Muscle of back (tissue), 13 donors: ENCODE data around the gene KAT8. TPM values are rescaled to one million over a fixed set of nuclear protein-coding genes. Genes with fewer than 3 reads are reported as not detected.

Source experiments
- DNase-seq, 3 donors: peaks; one replicate each; pipeline versions ENCODE4 v3.0.0 to v3.0.0-alpha.2; 2013
- long read RNA-seq, 9 donors: transcript quantifications; one replicate each; lab custom pipeline, GENCODE V29; 2026
- polyA plus RNA-seq, 10 donors: library from polyadenylated mRNA; unstranded; fragments of 120-200 nt; gene quantifications; one replicate each; pipeline ENCODE4 v1.2.1, GENCODE V29; 2013; ENCODE audit not compliant: insufficient read length in 10 of 10

KAT8 gene
- 10 to 100 TPM; 38.8 to 57.3 (median 45.3) TPM for polyA plus RNA-seq
- long read RNA-seq, donor 1, transcript KAT8-201 (11 exons, 1,525 nt) = major isoform, 8 of 14 reads
- long read RNA-seq, donor 1, partial matches to known transcripts = 0 of 14 reads
- long read RNA-seq, donor 1, other reads (novel, unspliced or antisense) = 0 of 14 reads
- long read RNA-seq, donor 2, transcript KAT8-201 (11 exons, 1,525 nt) = major isoform, 8 of 12 reads
- long read RNA-seq, donor 2, partial matches to known transcripts = 0 of 12 reads
- long read RNA-seq, donor 2, other reads (novel, unspliced or antisense) = 0 of 12 reads
- long read RNA-seq, donor 3, partial matches to known transcripts = 0 of 1 reads
- long read RNA-seq, donor 3, other reads (novel, unspliced or antisense) = 0 of 1 reads
- long read RNA-seq, donor 4, transcript KAT8-201 (11 exons, 1,525 nt) = major isoform, 10 of 14 reads
- long read RNA-seq, donor 4, partial matches to known transcripts = 0 of 14 reads
- long read RNA-seq, donor 4, other reads (novel, unspliced or antisense) = 0 of 14 reads
- long read RNA-seq, donor 5, transcript KAT8-201 (11 exons, 1,525 nt) = major isoform, 13 of 18 reads
- long read RNA-seq, donor 5, partial matches to known transcripts = 0 of 18 reads
- long read RNA-seq, donor 5, other reads (novel, unspliced or antisense) = 0 of 18 reads
- long read RNA-seq, donor 6, transcript KAT8-201 (11 exons, 1,525 nt) = major isoform, 8 of 15 reads
- long read RNA-seq, donor 6, partial matches to known transcripts = 0 of 15 reads
- long read RNA-seq, donor 6, other reads (novel, unspliced or antisense) = 0 of 15 reads
- long read RNA-seq, donor 7, transcript KAT8-201 (11 exons, 1,525 nt) = major isoform, 6 of 11 reads
- long read RNA-seq, donor 7, partial matches to known transcripts = 0 of 11 reads
- long read RNA-seq, donor 7, other reads (novel, unspliced or antisense) = 0 of 11 reads
- long read RNA-seq, donor 8, partial matches to known transcripts = 0 of 7 reads
- long read RNA-seq, donor 8, other reads (novel, unspliced or antisense) = 0 of 7 reads
- long read RNA-seq, donor 9, partial matches to known transcripts = 0 of 4 reads
- long read RNA-seq, donor 9, other reads (novel, unspliced or antisense) = 0 of 4 reads

DNA sequence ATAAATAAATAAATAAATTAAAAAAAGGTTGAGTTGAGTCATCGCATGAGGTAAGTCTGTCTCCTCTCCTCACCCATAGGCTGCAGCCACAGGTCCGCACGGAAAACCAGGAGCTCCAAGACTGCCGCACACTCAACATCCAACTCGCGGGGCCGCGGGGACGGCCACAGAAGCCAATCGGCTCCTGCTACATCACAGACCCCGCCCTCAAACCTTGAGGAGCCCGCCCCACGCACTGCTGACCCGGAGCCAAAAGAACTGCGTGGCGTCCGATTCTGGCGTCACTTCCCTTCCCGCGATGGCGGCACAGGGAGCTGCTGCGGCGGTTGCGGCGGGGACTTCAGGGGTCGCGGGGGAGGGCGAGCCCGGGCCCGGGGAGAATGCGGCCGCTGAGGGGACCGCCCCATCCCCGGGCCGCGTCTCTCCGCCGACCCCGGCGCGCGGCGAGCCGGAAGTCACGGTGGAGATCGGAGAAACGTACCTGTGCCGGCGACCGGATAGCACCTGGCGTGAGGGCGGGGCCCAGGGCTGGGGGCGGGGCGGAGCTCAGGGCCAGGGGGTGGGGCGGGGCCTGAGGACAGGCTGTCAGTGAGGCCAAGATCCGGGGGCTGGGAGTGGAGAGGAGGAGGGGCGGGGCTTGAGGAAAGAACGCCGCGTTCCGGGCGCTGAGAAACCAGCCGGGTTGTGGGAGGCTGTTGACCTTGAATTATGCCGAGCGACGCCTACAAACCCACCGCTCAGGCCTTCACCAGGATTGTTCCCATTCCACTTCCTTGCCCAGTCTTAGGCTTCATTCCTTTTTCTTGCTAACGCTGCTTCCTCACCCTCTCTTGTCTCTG, at the start of gene KAT8:
KAT8 (plus strand) TSS at position 281 of the 839 bp plus-strand sequence; CDS start at position 299, 18 bp downstream.
- DNase-seq = peak; percentile 98 to 99 (median 98)

DNA sequence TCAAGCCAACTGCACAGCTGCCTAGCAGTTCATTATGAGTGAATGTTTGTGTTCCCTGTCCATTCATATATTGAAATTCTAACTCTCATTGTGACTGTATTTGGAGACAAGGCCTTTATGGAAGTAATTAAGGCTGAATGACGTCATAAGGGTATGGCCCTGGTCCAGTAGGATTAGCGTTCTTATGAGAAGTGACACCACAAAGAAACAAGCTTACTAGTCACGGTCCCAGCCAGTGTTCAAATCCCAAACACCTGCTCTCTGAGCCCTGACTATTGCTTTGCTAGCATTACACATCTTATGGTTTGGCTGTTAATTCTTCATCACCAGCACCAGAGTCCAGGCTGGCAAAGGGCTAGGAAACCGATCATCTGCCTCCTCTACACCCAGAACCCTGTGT, 45.6 kb upstream of the KAT8 start:
- peak; percentile 68 to 84 (median 83) for DNase-seq

DNA sequence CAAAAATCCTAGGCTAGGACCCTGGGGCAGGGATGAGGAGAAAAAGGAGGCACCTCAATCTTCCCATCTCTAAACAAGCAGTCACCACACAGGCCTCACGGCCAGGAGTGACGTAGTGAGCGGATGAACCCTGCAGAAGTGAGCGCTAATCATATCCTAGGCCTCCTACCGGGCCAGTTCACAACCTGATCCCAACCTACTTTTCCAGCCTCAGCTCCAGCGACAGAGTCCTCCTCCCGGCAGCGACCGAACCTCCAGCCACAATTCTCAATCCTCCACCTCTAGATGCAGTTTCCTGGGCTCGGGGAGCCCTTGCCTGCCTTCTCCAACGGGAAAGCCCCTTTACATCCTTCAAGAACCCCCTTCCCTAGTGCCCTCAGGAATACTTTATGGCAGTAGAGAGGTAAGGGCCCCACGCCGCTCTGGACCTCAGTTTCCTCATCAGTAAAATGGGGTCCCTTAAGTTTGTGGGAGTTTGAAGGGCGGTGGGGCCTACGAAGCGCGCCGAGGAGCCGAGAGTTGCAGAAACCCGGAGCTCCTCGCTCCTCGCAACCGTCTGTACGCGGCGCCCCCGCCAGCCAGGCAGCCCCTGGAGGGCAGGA, 44.8 kb upstream of the KAT8 start:
- DNase-seq = peak in 2 of 3 donors; percentile 35 to 61

DNA sequence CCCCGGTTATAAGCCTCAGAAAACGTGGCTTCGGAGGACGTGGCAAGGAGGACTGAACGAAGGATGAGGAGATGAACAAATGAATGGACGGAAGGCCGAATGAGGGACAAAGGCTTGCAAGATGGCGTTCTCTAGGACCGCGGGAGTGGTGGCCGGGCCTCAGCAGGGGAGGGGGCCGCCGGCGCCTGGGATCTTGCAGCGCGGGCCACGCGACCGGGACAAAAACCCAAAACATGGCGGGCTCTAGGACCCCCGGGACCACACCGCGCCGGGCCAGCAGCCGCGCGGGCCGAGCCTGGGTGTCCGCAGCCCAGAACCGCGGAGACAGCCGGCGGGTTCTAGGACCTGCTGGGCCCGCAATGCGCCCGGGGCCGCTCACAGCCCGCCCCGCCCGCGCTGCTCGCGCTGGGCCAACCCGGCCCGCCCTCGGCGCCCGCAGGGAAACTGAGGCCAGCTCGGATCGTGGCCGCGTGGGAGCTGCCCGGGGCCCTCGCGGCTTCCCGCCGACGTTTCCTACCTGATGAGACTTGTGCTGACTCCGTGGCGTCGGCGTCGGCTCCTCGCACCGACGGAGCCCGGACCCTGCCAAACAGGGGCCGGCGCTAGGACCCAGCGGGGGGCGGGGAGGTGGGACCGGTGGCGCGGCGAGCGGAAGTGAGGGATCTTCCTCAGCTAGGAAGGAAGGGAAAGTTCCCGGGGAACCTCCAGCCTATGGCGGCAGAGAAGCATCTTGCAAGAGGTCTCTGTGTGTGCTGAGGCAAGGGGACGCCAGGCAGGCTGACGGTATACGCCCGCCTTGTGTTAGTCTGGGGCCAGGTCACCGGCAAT, 44.1 kb upstream of the KAT8 start:
- DNase-seq = peak; percentile 93 to 99 (median 95)

DNA sequence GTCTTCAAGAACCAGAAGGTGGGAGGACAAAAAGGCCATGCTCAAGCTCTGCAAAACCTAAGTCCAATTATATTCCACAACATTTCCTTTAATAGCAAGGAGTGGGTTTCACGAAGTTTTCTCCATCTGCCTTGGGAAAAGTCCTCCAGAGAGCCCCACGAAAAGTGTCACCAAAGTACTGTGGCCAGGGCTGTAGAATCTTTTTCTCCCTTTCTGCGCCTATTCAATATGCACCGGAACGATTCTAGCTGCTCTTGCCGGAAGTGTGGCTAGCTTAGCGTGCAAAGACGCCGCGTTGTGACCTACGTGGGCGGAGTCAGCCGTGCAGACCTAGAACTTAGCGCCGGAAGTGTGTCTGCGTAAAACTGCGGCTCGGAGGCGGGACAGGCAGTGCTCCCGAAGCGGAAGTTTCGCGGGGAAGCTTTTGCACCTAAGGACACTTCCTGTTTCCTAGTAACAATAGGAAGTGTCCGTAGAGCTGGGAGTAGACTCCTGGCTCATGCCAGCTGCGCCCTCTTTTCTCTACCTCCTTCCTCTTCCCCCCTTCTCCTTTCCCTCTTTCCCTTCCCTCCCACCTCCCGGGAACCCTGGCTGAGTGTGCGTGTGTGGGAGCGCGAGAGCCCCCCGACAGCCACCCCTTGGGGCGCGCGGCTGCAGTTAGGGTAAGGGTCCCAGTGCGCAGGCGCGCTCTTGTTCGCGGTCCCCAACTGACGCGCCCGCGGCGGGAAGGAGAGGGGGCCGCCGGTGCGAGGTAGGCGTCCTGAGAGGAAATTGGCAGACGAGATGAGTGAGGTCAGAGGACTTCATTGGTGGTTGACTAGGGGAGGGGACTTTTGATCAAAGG, 43.3 kb upstream of the KAT8 start, which contains the start of the genes ZNF646 and ZNF668:
ZNF646 (plus strand) TSS at position 453 of the 844 bp plus-strand sequence. CDS start 1,903 bp downstream, outside the sequence.
ZNF668 (minus strand) TSS at position 271 of the 844 bp plus-strand sequence. CDS start 9,781 bp downstream, outside the sequence.
- peak; percentile 99 for DNase-seq

DNA sequence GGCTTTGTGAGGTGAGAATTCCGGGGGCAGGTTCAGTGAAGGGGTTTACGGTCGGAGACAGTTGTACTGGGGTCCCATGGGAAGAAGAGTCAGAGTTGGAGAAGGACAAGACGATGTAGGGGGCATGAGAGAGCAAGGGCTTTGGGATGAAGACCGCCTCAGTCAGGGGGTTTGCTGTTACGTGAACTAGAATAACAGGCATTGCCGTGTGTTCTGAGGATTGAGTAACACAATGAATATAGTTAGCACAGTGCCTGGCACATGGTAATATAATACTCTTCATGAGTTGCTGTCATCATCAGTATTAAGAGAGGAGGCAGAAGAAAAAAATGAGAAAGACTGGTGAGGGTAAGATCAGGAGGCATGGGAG, 42.7 kb upstream of the KAT8 start:
- no peak for DNase-seq

DNA sequence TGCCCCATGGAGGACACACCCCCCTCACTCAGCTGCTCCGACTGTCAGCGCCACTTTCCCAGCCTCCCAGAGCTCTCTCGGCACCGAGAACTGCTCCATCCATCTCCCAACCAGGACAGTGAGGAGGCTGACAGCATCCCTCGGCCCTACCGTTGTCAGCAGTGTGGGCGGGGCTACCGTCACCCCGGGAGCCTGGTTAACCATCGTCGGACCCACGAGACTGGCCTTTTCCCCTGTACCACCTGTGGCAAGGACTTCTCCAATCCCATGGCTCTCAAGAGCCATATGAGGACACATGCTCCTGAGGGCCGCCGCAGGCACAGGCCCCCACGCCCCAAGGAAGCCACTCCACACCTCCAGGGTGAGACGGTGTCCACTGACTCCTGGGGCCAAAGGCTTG, 41.1 kb upstream of the KAT8 start:
- no peak for DNase-seq

DNA sequence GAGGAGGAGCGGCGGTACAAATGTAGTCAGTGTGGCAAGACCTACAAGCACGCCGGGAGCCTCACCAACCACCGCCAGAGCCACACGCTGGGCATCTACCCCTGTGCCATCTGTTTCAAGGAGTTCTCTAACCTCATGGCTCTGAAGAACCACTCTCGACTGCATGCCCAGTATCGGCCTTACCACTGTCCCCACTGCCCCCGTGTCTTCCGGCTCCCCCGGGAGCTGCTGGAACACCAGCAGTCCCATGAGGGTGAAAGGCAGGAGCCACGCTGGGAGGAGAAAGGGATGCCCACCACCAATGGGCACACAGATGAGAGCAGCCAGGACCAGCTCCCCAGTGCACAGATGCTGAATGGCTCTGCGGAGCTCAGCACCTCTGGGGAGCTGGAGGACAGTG, 40.4 kb upstream of the KAT8 start:
- DNase-seq = no peak

DNA sequence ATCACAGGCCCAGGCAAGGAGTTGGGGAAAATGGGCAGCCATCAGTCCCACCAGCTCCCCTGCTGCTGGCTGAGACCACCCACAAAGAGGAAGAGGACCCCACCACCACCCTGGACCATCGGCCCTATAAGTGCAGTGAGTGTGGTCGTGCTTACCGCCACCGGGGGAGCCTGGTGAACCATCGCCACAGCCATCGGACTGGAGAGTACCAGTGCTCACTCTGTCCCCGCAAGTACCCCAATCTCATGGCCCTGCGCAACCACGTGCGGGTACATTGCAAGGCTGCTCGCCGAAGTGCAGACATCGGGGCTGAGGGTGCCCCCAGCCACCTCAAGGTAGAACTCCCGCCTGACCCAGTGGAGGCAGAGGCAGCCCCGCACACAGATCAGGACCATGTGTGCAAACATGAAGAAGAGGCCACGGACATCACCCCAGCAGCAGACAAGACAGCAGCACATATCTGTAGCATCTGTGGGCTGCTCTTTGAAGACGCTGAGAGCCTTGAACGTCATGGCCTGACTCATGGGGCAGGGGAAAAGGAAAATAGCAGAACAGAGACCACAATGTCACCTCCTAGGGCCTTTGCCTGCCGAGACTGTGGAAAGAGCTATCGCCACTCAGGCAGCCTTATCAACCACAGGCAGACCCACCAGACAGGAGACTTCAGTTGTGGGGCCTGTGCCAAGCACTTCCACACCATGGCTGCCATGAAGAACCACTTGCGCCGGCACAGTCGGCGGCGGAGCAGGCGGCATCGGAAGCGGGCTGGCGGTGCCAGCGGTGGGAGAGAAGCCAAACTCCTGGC, 39.7 kb upstream of the KAT8 start:
- DNase-seq = no peak

DNA sequence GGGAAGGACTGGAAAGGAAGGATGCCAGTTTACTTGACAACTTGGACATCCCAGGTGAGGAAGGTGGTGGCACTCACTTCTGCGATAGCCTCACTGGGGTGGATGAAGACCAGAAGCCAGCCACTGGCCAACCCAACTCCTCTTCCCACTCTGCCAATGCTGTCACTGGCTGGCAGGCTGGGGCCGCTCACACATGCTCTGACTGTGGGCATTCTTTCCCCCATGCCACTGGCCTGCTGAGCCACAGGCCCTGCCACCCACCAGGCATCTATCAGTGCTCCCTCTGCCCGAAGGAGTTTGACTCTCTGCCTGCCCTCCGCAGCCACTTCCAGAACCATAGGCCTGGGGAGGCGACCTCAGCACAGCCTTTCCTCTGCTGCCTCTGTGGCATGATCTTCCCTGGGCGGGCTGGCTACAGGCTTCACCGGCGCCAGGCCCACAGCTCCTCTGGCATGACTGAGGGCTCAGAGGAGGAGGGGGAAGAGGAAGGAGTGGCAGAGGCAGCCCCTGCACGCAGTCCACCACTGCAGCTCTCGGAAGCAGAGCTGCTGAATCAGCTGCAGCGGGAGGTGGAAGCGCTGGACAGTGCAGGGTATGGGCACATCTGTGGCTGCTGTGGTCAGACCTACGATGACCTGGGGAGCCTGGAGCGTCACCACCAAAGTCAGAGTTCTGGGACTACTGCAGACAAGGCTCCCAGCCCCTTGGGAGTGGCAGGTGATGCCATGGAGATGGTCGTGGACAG, 38.7 kb upstream of the KAT8 start:
- DNase-seq = no peak

DNA sequence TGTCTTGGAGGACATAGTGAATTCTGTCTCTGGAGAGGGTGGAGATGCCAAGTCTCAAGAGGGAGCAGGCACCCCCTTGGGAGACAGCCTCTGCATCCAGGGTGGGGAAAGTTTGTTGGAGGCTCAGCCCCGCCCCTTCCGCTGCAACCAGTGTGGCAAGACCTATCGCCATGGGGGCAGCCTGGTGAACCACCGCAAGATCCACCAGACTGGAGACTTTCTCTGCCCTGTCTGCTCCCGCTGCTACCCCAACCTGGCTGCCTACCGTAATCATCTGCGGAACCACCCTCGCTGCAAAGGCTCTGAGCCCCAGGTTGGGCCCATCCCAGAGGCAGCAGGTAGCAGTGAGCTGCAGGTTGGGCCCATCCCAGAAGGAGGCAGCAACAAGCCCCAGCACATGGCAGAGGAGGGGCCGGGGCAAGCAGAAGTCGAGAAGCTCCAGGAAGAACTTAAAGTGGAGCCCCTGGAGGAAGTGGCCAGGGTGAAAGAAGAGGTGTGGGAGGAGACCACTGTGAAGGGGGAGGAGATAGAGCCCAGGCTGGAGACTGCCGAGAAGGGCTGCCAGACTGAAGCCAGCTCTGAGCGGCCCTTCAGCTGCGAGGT, 38.0 kb upstream of the KAT8 start:
- DNase-seq = no peak

DNA sequence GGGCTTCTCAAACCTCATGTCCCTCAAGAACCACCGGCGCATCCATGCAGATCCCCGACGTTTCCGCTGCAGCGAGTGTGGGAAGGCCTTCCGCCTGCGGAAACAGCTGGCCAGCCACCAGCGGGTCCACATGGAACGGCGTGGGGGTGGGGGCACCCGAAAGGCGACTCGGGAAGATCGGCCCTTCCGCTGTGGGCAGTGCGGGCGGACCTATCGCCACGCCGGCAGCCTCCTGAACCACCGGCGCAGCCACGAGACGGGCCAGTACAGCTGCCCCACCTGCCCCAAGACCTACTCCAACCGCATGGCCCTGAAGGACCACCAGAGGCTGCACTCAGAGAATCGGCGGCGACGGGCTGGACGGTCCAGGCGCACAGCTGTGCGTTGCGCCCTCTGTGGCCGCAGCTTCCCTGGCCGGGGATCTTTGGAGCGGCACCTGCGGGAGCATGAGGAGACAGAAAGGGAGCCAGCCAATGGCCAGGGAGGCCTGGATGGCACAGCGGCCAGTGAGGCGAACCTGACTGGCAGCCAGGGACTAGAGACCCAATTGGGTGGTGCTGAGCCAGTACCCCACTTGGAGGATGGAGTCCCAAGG, 37.3 kb upstream of the KAT8 start:
- DNase-seq = no peak

DNA sequence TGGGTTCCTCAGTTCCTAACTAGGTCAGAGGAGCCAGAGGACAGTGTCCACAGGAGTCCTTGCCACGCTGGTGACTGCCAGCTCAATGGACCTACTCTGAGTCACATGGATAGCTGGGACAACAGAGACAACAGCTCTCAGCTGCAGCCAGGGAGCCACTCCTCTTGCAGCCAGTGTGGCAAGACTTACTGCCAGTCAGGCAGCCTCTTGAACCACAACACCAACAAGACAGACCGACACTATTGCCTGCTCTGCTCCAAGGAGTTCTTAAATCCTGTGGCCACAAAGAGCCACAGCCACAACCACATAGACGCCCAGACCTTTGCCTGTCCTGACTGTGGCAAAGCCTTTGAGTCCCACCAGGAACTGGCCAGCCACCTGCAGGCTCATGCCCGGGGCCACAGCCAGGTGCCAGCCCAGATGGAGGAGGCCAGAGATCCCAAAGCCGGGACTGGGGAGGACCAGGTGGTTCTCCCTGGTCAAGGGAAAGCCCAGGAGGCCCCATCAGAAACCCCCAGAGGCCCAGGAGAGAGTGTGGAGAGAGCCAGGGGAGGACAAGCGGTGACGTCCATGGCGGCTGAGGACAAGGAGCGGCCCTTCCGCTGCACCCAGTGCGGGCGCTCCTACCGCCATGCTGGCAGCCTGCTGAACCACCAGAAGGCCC, 36.6 kb upstream of the KAT8 start:
- no peak for DNase-seq

DNA sequence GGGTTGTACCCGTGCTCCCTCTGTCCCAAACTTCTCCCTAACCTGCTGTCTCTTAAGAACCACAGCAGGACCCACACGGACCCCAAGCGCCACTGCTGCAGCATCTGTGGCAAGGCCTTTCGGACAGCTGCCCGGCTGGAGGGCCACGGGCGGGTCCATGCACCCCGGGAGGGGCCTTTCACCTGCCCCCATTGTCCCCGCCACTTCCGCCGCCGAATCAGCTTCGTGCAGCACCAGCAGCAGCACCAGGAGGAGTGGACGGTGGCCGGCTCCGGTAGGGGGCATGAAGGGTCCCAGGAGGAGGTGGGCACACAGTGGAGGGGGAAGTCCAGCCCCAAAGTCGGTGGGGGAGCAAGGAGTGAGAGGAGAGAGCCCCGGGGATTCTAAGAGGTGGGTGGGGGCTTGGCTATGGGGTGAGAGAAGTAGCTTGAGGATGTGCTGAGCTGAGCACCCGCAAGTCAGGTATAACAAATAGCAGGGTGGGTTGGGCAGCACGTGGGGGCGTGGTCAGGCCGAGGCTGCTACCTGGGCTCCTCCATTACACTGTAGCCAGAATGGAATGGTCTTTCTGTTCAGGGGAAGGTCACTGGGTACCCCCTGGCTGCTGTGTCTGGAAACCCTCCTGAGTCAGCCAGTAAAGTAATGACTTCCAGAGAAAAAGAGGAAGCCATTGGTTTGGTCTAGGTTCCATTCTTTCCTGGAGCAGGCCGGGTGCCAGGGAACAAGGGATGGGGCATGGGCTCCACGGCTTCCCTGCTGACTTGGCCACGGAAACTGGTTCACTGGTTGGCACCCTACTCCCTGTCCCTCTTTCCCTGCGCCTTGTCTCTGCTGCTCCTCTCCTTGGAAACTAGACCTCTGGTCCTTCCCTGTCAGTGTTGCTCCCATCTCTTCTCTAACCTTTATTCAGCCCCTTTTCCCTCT, 35.8 kb upstream of the KAT8 start:
- DNase-seq = no peak
